H1 (cell line): ENCODE measurements around the gene CSNK1G2. TPM values are rescaled to one million over a fixed set of nuclear protein-coding genes. Genes with fewer than 3 reads are reported as not detected.
A peak's percentile ranks its signal among the peaks of the same experiment; 100 is the strongest.

Source experiments
- CTCF ChIA-PET: fragments of 300-600 bp; sonication (Branson Sonifier 250); formaldehyde crosslinking; loops from one replicate; lab custom pipeline; 2021; ENCODE audit not compliant: partially characterized antibody; lab: Charles Lee
- POLR2A ChIA-PET: fragments of 300-600 bp; sonication (Branson Sonifier 250); formaldehyde crosslinking; loops from one replicate; lab custom pipeline; 2021; ENCODE audit warnings: inconsistent platforms; ENCODE audit not compliant: partially characterized antibody; lab: Charles Lee
- DNase-seq, 2 experiments: peaks; one replicate each; pipeline versions ENCODE4 v3.0.0 to v3.0.0-alpha.2; 2010 to 2022; ENCODE audit warnings: low spot score in 2 of 2, low read depth in 1 of 2, mixed read lengths in 1 of 2
- FAIRE-seq: peaks from 2 replicates; lab custom pipeline; 2011; peaks lifted over from hg19 to GRCh38; lab: Jason Lieb, UNC
- H2AFZ ChIP-seq: 2 replicates; pipeline ENCODE4 v1.8.1; 2012; ENCODE audit warnings: low read length, inconsistent platforms
- H2AK5ac ChIP-seq: 2 replicates; pipeline ENCODE4 v1.6.1; 2013; ENCODE audit warnings: low read depth, low read length
- H2BK120ac ChIP-seq: replicated peaks from 2 replicates; pipeline ENCODE3; 2013; ENCODE audit warnings: low read depth, low read length, inconsistent platforms
- H2BK12ac ChIP-seq: 2 replicates; pipeline ENCODE4 v1.6.1; 2013; ENCODE audit warnings: low read depth, low read length
- H2BK15ac ChIP-seq: 2 replicates; pipeline ENCODE4 v1.6.1; 2013; ENCODE audit warnings: low read length
- H2BK20ac ChIP-seq: 2 replicates; pipeline ENCODE4 v1.6.1; 2013; ENCODE audit warnings: low read length
- H2BK5ac ChIP-seq: 2 replicates; pipeline ENCODE4 v1.6.1; 2013; ENCODE audit warnings: low read depth, low read length
- H3K14ac ChIP-seq: 2 replicates; pipeline ENCODE4 v1.6.1; 2013; ENCODE audit warnings: inconsistent platforms; ENCODE audit not compliant: insufficient read length
- H3K18ac ChIP-seq: 2 replicates; pipeline ENCODE4 v1.6.1; 2013; ENCODE audit warnings: low read length; ENCODE audit errors: extremely low read depth
- H3K23ac ChIP-seq: 2 replicates; pipeline ENCODE4 v1.6.1; 2013; ENCODE audit warnings: inconsistent platforms; ENCODE audit not compliant: insufficient read length
- H3K23me2 ChIP-seq: 2 replicates; pipeline ENCODE4 v1.6.1; 2013; ENCODE audit warnings: low read depth, low read length
- H3K27ac ChIP-seq: 2 replicates; pipeline ENCODE4 v1.6.1; 2011; ENCODE audit warnings: low read depth, low read length, inconsistent platforms
- H3K27me3 ChIP-seq, 4 experiments: replicated peaks in 1 of 4; 1 replicate in 1 of 4; 2 replicates in 3 of 4; pipeline versions ENCODE4 v1.6.1 to v1.8.1; 2011 to 2013; ENCODE audit warnings: low read length in 3 of 4, mild to moderate bottlenecking in 3 of 4, inconsistent platforms in 2 of 4, mixed read lengths in 2 of 4, moderate library complexity in 1 of 4; ENCODE audit not compliant: control insufficient read depth in 3 of 4, insufficient read depth in 3 of 4; ENCODE audit errors: extremely low read depth in 1 of 4
- H3K36me3 ChIP-seq, 4 experiments: 2 replicates each; pipeline versions ENCODE4 v1.6.1 to v1.8.1; 2011 to 2013; ENCODE audit warnings: mild to moderate bottlenecking in 4 of 4, low read length in 3 of 4, moderate library complexity in 2 of 4, control low read depth in 1 of 4, inconsistent platforms in 1 of 4; ENCODE audit not compliant: insufficient read depth in 4 of 4, control insufficient read depth in 2 of 4
- H3K4ac ChIP-seq: replicated peaks from 2 replicates; pipeline ENCODE3; 2013; ENCODE audit warnings: low read length, low read depth, mixed read lengths, inconsistent platforms; ENCODE audit not compliant: insufficient read length
- H3K4me1 ChIP-seq, 4 experiments: replicated peaks in 1 of 4; 1 replicate in 1 of 4; 2 replicates in 3 of 4; pipeline versions ENCODE4 v1.6.1 to v1.8.1; 2011 to 2013; ENCODE audit warnings: low read length in 3 of 4, inconsistent platforms in 2 of 4, mixed read lengths in 1 of 4; ENCODE audit not compliant: insufficient read depth in 4 of 4, control insufficient read depth in 3 of 4
- H3K4me2 ChIP-seq, 2 experiments: 2 replicates each; pipeline versions ENCODE4 v1.6.1 to v1.8.1; 2011 to 2013; ENCODE audit warnings: low read depth in 2 of 2, low read length in 2 of 2, control low read depth in 1 of 2, inconsistent platforms in 1 of 2, mild to moderate bottlenecking in 1 of 2; ENCODE audit not compliant: insufficient read depth in 1 of 2
- H3K4me3 ChIP-seq, 4 experiments: fragments of 200-600, 300-600 bp in 1 of 4; sonication (generic), shearing (Covaris generic), sonication (Bioruptor Twin) in 1 of 4; 2 replicates each; pipeline versions ENCODE4 v1.5.1 to v1.8.1; 2011 to 2016; ENCODE audit warnings: low read length in 4 of 4, low read depth in 3 of 4, control low read depth in 2 of 4, inconsistent platforms in 2 of 4, mild to moderate bottlenecking in 2 of 4, mixed read lengths in 1 of 4, moderate library complexity in 1 of 4; ENCODE audit not compliant: insufficient read depth in 2 of 4; ENCODE audit errors: extremely low read depth in 1 of 4
- H3K56ac ChIP-seq: replicated peaks from 2 replicates; pipeline ENCODE3; 2013; ENCODE audit warnings: low read depth, mild to moderate bottlenecking, mixed read lengths, low read length, inconsistent platforms; ENCODE audit not compliant: insufficient read length
- H3K79me1 ChIP-seq: 2 replicates; pipeline ENCODE4 v1.6.1; 2013; ENCODE audit warnings: low read depth, low read length, control low read depth
- H3K79me2 ChIP-seq, 2 experiments: 2 replicates each; pipeline versions ENCODE4 v1.6.1 to v1.8.1; 2012 to 2013; ENCODE audit warnings: low read length in 2 of 2, mild to moderate bottlenecking in 2 of 2, inconsistent platforms in 1 of 2; ENCODE audit not compliant: insufficient read depth in 2 of 2, control insufficient read depth in 1 of 2
- H3K9ac ChIP-seq, 4 experiments: replicated peaks in 1 of 4; 1 replicate in 1 of 4; 2 replicates in 3 of 4; pipeline versions ENCODE4 v1.6.1 to v1.8.1; 2011 to 2013; ENCODE audit warnings: low read depth in 3 of 4, low read length in 3 of 4, control low read depth in 2 of 4, mild to moderate bottlenecking in 2 of 4, moderate library complexity in 2 of 4, inconsistent platforms in 1 of 4; ENCODE audit errors: extremely low read depth in 1 of 4
- H3K9me3 ChIP-seq, 2 experiments: 2 replicates each; pipeline versions ENCODE4 v1.6.1 to v1.8.1; 2012 to 2013; ENCODE audit warnings: mild to moderate bottlenecking in 2 of 2, moderate library complexity in 2 of 2, control low read depth in 1 of 2, inconsistent platforms in 1 of 2, low read depth in 1 of 2, low read length in 1 of 2, mixed read lengths in 1 of 2; ENCODE audit not compliant: insufficient read depth in 2 of 2
- H4K20me1 ChIP-seq, 2 experiments: replicated peaks in 1 of 2; 2 replicates each; pipeline versions ENCODE3 to v1.8.1; 2011 to 2013; ENCODE audit warnings: inconsistent platforms in 2 of 2, low read length in 2 of 2, mild to moderate bottlenecking in 1 of 2; ENCODE audit not compliant: insufficient read depth in 2 of 2, control insufficient read depth in 1 of 2
- H4K5ac ChIP-seq: 2 replicates; pipeline ENCODE4 v1.6.1; 2013; ENCODE audit warnings: low read length, low read depth, mixed read lengths, inconsistent platforms; ENCODE audit not compliant: insufficient read length
- H4K8ac ChIP-seq: 2 replicates; pipeline ENCODE4 v1.8.0; 2013; ENCODE audit warnings: mild to moderate bottlenecking, moderate library complexity, low read length, inconsistent platforms; ENCODE audit not compliant: insufficient read depth; ENCODE audit errors: extremely low read depth
- H4K91ac ChIP-seq: replicated peaks from 2 replicates; pipeline ENCODE3; 2013; ENCODE audit warnings: low read length, mixed read lengths, inconsistent platforms; ENCODE audit not compliant: insufficient read length
- CBX5 ChIP-seq: fragments of 300-800, 300-1000 bp; sonication (generic); IDR thresholded peaks from 2 replicates; pipeline ENCODE4 v1.7.1; 2016; ENCODE audit warnings: antibody characterized with exemption, low read length, low read depth
- EZH2 ChIP-seq: fragments of 200-600 bp; sonication (generic); IDR thresholded peaks from 2 replicates; pipeline ENCODE4 v1.7.1; 2012; ENCODE audit warnings: low read depth, mild to moderate bottlenecking, moderate library complexity, low read length, inconsistent platforms; ENCODE audit not compliant: severe bottlenecking
- GABPA ChIP-seq: IDR thresholded peaks from 2 replicates; pipeline ENCODE4 v1.6.1; 2011; ENCODE audit warnings: mild to moderate bottlenecking, low read length, moderate library complexity, borderline replicate concordance; ENCODE audit not compliant: insufficient read depth
- KDM4A ChIP-seq: IDR thresholded peaks from one replicate; pipeline ENCODE4 v1.7.1; 2012; ENCODE audit warnings: low read depth, mild to moderate bottlenecking, moderate library complexity, low read length, inconsistent platforms; ENCODE audit not compliant: severe bottlenecking
- KDM5A ChIP-seq: fragments of 200-600 bp; IDR thresholded peaks from 2 replicates; pipeline ENCODE4 v1.7.1; 2012; ENCODE audit warnings: mild to moderate bottlenecking, low read length, inconsistent platforms, mixed read lengths
- MAFK ChIP-seq: IDR thresholded peaks from 2 replicates; pipeline ENCODE4 v1.6.1; 2012; ENCODE audit warnings: low read depth, mild to moderate bottlenecking, improper control_type of control experiment, low read length
- NANOG ChIP-seq: IDR thresholded peaks from 2 replicates; pipeline ENCODE4 v1.6.1; 2011; ENCODE audit warnings: low read length, low read depth, mild to moderate bottlenecking, inconsistent platforms; ENCODE audit not compliant: insufficient read depth, poor library complexity, severe bottlenecking
- RBBP5 ChIP-seq: IDR thresholded peaks from 2 replicates; pipeline ENCODE4 v1.7.1; 2012; ENCODE audit warnings: low read depth, mild to moderate bottlenecking, inconsistent platforms, low read length, moderate library complexity, borderline replicate concordance
- RXRA ChIP-seq: IDR thresholded peaks from 2 replicates; pipeline ENCODE4 v1.6.1; 2011; ENCODE audit warnings: low read depth, mild to moderate bottlenecking, low read length, moderate library complexity; ENCODE audit not compliant: insufficient read depth
- SIRT6 ChIP-seq: IDR thresholded peaks from one replicate; pipeline ENCODE4 v1.7.1; 2012; ENCODE audit warnings: low read length, inconsistent platforms
- SUZ12 ChIP-seq: fragments of 200-600 bp; sonication (generic); IDR thresholded peaks from 2 replicates; pipeline ENCODE4 v1.6.1; 2012; ENCODE audit warnings: mild to moderate bottlenecking, inconsistent platforms, low read length, moderate library complexity, mixed read lengths
- TAF7 ChIP-seq: optimal IDR thresholded peaks from 2 replicates; pipeline ENCODE3; 2011; ENCODE audit warnings: low read depth, mild to moderate bottlenecking, inconsistent platforms, low read length, moderate library complexity, borderline replicate concordance
- WGBS, 2 experiments: shearing (Covaris generic) in 1 of 2; methylation state at CpG; one replicate each; pipeline versions ENCODE4 v1.1.6 to v1.1.7; 2013 to 2015; ENCODE audit warnings: low lambda C conversion rate in 2 of 2, mixed read lengths in 2 of 2, inconsistent platforms in 1 of 2, low coverage in 1 of 2, missing lambda C conversion rate in 1 of 2; ENCODE audit not compliant: insufficient replicate concordance in 2 of 2, insufficient coverage in 1 of 2, insufficient read length in 1 of 2; ENCODE audit errors: extremely low coverage in 1 of 2, missing lambda C conversion rate in 1 of 2; 5-methylcytosine and 5-hydroxymethylcytosine counted together
- polyA plus RNA-seq, 7 experiments: library from polyadenylated mRNA; depleted of rRNA in 3 of 7; stranded (reverse) in 5 of 7; unstranded in 2 of 7; fragments of >200 nt in 5 of 7; fragments of 200-250 nt in 2 of 7; gene quantifications; 1 replicate in 5 of 7; 2 replicates in 1 of 7; 4 replicates in 1 of 7; pipeline versions ENCODE4 v1.2.1 to v1.2.3, GENCODE V29; 2011 to 2013; ENCODE audit warnings: missing spikeins in 2 of 7, mixed read lengths in 2 of 7
- total RNA-seq: library from RNA; stranded (reverse); fragmentation: NEBNext Ultra II Directional; extraction: Animal tissue kit (Norgen Biotek cat#: 25700); gene quantifications from 2 replicates; pipeline ENCODE4 v1.2.1, GENCODE V29; 2021

The CSNK1G2 gene
- total and polyA plus RNA-seq, 2 of the 8 experiments (the other 6 are each of a cell fraction or from before 2014, with no cell fraction given), result 99.5 to 130 TPM

DNA sequence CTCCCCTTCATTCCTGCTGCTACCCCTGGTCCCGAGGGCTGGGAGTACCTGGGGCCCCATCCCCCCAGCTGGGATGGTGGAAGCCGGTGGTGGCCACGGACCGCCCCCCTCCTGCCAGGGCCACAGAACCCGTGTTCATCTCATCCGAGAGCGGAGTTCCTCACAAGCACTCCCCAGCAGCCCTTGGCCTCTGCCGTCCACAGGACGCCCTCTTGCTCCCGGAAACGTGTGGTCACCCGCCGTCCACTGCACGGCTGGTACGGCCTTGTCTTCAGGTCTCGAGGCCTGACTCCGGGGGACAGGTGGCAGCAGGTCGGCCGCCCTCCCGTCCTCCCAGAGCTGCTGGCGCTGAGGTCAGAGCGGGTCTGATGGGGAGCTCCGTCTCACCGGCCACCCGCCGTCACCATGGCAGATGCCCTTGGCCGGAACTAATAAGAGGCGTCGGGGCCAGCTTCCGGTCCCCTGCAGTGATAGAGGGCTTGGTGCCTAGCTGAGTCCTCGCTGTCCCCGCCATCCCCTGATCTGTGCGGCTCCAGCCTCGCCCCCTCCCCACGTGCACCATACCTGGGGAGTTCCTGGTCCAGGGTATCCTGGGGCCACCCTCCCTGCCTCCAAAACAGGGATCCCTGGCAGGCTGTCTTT is 16.5 kb upstream of the CSNK1G2 start:
- DNase-seq, result no peak
- no peak overlapping the region for H2BK120ac ChIP-seq
- no peak overlapping the region for H3K27ac ChIP-seq
- 88% methylated on average over 21 of the region's 35 CpGs; no CpG with 5 or more reads in 1 of the 2 experiments for WGBS, 2 experiments
- H3K23me2 ChIP-seq, result 0 out of 2 replicates have a peak, but pooled peaks cover 2% of the 10 kb centered on the region
- peaks cover 0 to 5% (median 0%) of the 10 kb centered on the region in 4 experiments; a peak in 1 of 7 replicates for H3K4me1 ChIP-seq
- H3K4me2 ChIP-seq, result no peak overlapping the region
- no peaks in the 10 kb centered on the region; a peak in 1 of 7 replicates for H3K27me3 ChIP-seq
- H2BK15ac ChIP-seq, result no peak overlapping the region
- H2BK5ac ChIP-seq, result no peak overlapping the region
- H3K79me2 ChIP-seq, result no peaks in the 10 kb centered on the region
- peaks cover 3% of the 10 kb centered on the region; the same call in 1 of the 2 replicates for H3K79me1 ChIP-seq
- H2BK12ac ChIP-seq, result no peak overlapping the region
- no peak overlapping the region for H2BK20ac ChIP-seq
- H4K8ac ChIP-seq, result peak overlapping the region; percentile 25; the same call in 1 of the 2 replicates
- H2AK5ac ChIP-seq, result no peak overlapping the region
- H3K14ac ChIP-seq, result no peak overlapping the region
- H3K18ac ChIP-seq, result no peak overlapping the region
- H2AFZ ChIP-seq, result no peak overlapping the region
- H3K4ac ChIP-seq, result no peak overlapping the region
- H3K9me3 ChIP-seq, result no peaks in the 10 kb centered on the region
- H4K91ac ChIP-seq, result no peak overlapping the region
- no peak for FAIRE-seq
- CTCF ChIA-PET, result interaction anchor here (0.9 to 6.5 kb wide), 4 partner anchors 12 to 71 kb away, joined by 3 to 39 read pairs (median 3); no protein-coding TSS in a partner anchor
- peaks cover 3 to 6% of the 10 kb centered on the region in 2 experiments for H4K20me1 ChIP-seq
- H3K9ac ChIP-seq, result no peak overlapping the region
- no peak overlapping the region for H3K23ac ChIP-seq
- no peak overlapping the region for H4K5ac ChIP-seq
- POLR2A ChIA-PET, result interaction anchor here (1.7 to 2.6 kb wide), 2 partner anchors 12 to 18 kb away, joined by 8 to 12 read pairs; no protein-coding TSS in a partner anchor
- H3K36me3 ChIP-seq, result peaks cover 5 to 33% (median 17%) of the 10 kb centered on the region in 4 experiments; a peak in 7 of 8 replicates
- no peak overlapping the region for H3K4me3 ChIP-seq
- no peak overlapping the region for H3K56ac ChIP-seq
- TF ChIP-seq RBBP5 (no peak), SIRT6 (no peak), MAFK (no peak), EZH2 (no peak), CBX5 (no peak), RXRA (no peak), SUZ12 (no peak), TAF7 (no peak), KDM5A (no peak), KDM4A (no peak), GABPA (no peak), NANOG (no peak)
